Heart left ventricle (tissue), 13 donors: ENCODE measurements around the gene SETD2.
"Not testable (repeated sequence)": the region's sequence is repeated elsewhere in the genome, so short reads cannot be mapped to it uniquely, and the experiment has no call there.

Source experiments
- POLR2A ChIP-seq, 2 donors: fragments of 450-650 bp; IDR thresholded peaks; one replicate each; pipeline ENCODE4 v1.6.1; 2017; ENCODE audit warnings: antibody characterized with exemption in 2 of 2, mild to moderate bottlenecking in 2 of 2, moderate library complexity in 2 of 2
- TF ChIP-seq, protein P1 (sequence below), 12 donors: fragments of 200-600 bp; sonication (generic) in 4 of 12; IDR thresholded peaks; one replicate each; pipeline versions ENCODE4 v1.5.0 to v1.8.0; 2018 to 2022; ENCODE audit warnings: antibody characterized with exemption in 12 of 12, mild to moderate bottlenecking in 5 of 12
- donor health status: ischemic (EF 13 %, LVEDD 7.1; RV severe dilation, severe dysfunction).
- donor health status: DM: no; HTN: yes; CAD: no.
- donor health status: DM: no; HTN: no; CAD: no.
- donor health status: ischemic (EF 25% LVEDD 6.9; RV normal size, moderate dysfunction).
- donor health status: ischemic (EF 25% LVEDD 5.7; RV mildly dilated, moderate dysfunction).
- donor health status: ischemic (EF 35%, LVEDD 5.7; RV mildly dilated, moderate dysfunction).
- donor health status: nonischemic (EF 11% LVEDD 7.7; RV severe dilation, severe dysfunction).
- donor health status: DM: yes; HTN: yes; CAD: no.
- donor health status: PGD.
- donor health status: ischemic (EF 29% LVEDD 5.4; RV normal size, mild dysfunction).
- donor health status: nonischemic (EF 23%, LVEDD 6.1; RV moderate dilation, normal function).

DNA sequence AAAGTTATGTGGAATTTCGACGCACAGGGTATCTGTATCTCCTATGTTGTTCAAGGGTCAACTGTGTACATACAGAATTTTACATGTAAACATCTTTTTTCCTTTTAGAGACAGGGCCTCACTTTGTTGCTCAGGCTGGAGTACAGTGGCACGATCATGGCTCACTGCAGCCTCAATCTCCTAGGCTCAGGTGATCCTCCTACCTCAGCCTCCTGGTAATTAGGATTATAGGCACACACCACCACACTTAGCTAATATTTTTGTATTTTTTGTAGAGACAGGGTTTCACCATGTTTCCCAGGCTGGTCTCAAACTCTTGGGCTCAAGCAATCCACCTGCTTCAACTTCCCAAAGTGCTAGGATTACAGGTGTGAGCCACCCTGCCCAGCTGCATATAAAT is 97.7 kb downstream of the SETD2 start:
- TF ChIP-seq, protein P1, sequence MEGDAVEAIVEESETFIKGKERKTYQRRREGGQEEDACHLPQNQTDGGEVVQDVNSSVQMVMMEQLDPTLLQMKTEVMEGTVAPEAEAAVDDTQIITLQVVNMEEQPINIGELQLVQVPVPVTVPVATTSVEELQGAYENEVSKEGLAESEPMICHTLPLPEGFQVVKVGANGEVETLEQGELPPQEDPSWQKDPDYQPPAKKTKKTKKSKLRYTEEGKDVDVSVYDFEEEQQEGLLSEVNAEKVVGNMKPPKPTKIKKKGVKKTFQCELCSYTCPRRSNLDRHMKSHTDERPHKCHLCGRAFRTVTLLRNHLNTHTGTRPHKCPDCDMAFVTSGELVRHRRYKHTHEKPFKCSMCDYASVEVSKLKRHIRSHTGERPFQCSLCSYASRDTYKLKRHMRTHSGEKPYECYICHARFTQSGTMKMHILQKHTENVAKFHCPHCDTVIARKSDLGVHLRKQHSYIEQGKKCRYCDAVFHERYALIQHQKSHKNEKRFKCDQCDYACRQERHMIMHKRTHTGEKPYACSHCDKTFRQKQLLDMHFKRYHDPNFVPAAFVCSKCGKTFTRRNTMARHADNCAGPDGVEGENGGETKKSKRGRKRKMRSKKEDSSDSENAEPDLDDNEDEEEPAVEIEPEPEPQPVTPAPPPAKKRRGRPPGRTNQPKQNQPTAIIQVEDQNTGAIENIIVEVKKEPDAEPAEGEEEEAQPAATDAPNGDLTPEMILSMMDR (IDR thresholded peaks at IDR 0.05), result not testable (repeated sequence)
- not testable (repeated sequence) for TF ChIP-seq POLR2A (IDR thresholded peaks at IDR 0.05)
